ENCODE data around the gene TRPV3.
"Not testable (repeated sequence)": the region's sequence is repeated elsewhere in the genome, so short reads cannot be mapped to it uniquely, and the experiment has no call there.

The TRPV3 gene

GRCh38 chr17:3466355-3466754, 91.3 kb downstream of the TRPV3 start:
- not testable (repeated sequence) for H3K4me1 ChIP-seq (ENCODE audit: control insufficient read depth in 1 of 2, insufficient read depth in 2 of 2, low read length in 2 of 2); H3K27me3 ChIP-seq (ENCODE audit: low read depth, low read length); H3K36me3 ChIP-seq (ENCODE audit: control insufficient read depth in 1 of 2, insufficient read depth in 2 of 2, low read length in 2 of 2); H3K4me3 ChIP-seq (ENCODE audit: low read depth in 1 of 2, low read length in 2 of 2); H3K9me3 ChIP-seq (ENCODE audit: control insufficient read depth in 1 of 2, low read length in 2 of 2); H3K27ac ChIP-seq (ENCODE audit: low read length)
